ENCODE results near the gene R3HCC1L. TPM values are rescaled to one million over a fixed set of nuclear protein-coding genes. Genes with fewer than 3 reads are reported as not detected.

Gene R3HCC1L
- total RNA-seq, 1 experiment from 2014 or later, result 15.9 TPM

DNA sequence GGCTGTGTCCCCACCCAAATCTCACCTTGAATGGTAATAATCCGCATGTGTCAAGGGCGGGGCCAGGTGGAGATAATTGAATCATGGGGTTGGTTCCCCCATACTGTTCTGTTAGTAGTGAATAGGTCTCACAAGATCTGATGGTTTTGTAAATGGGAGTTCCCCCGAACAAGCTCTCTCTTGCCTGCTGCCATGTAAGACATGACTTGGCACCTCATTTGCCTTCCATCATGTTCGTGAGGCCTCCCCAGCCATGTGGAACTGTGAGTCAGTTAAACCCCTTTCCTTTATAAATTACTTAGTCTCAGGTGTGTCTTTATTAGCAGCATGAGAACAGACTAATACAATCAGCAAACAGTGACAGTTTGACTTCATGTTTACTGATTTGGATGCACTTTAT lies 14.6 kb upstream of the R3HCC1L start:
- DNase-seq (ENCODE audit: low read depth, low spot score), result no peak
- POLR2A ChIA-PET, result no interaction called here

DNA sequence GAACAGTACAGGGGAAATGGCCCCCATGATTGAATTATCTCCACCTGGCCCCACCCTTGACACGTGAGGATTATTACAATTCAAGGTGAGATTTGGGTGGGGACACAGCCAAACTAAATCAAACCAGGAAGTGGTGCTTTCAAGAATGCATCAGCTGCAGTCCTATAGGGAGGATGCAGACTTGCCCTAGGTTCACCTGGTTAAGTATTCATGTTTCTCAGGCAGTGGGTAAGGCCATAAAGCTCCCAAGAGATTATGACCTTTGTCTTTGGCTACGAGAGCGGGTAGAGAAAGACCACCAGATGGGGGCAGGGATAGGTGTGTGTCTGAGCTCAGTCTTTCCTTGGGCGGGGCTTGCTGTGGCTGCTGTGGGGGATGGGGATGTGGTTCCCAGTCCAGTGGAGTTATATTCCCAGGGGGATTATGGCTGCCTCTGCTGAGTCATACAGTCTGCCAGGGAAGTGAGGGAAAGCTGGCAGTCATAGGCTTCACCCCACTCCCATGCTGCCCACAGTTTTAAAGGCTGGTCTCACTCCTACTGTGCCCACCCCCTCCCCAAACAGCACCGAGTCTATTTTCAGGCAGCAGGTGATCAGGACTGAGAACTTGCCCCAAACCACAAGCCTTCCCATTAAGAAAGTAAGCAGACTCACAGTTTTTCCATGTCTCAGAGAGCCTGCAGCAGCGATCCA lies 8.4 kb upstream of the R3HCC1L start:
- no peaks in the 10 kb centered on the region for H3K4me1 ChIP-seq (ENCODE audit: control insufficient read depth, insufficient read depth, low read length)
- ATAC-seq (no peak), DNase-seq (ENCODE audit: low read depth, low spot score) (no peak)
- in situ Hi-C loops (cut with HindIII; ENCODE audit: low pct_unique_long_range_greater_than_20kb, low sequenced_read_pairs) (no loop called here), intact Hi-C loops (cut with micrococcal nuclease; ENCODE audit: unreplicated experiment) (no loop called here)
- CTCF ChIA-PET, result no interaction called here
- BruUV-seq (replicated peaks), result no TSS peak
- H3K36me3 ChIP-seq (ENCODE audit: control insufficient read depth, insufficient read depth, low read length), result no peaks in the 10 kb centered on the region
- no peaks in the 10 kb centered on the region for H3K9me3 ChIP-seq (ENCODE audit: control insufficient read depth, insufficient read depth, low read depth, low read length)
- peaks cover 21% of the 10 kb centered on the region for H3K27me3 ChIP-seq (ENCODE audit: control insufficient read depth, insufficient read depth, low read length)
- no peak overlapping the region for H3K27ac ChIP-seq (ENCODE audit: low read length)
- H3K4me3 ChIP-seq (ENCODE audit: low read depth in 2 of 2, low read length in 2 of 2), result no peak overlapping the region
- TF ChIP-seq SIN3A (IDR thresholded peaks at IDR 0.05; ENCODE audit: borderline replicate concordance, insufficient read depth, low read depth, low read length), result no peak
- no peak for TF ChIP-seq POLR2AphosphoS5 (IDR thresholded peaks at IDR 0.05; ENCODE audit: low read depth, low read length)
- TF ChIP-seq, protein P1, sequence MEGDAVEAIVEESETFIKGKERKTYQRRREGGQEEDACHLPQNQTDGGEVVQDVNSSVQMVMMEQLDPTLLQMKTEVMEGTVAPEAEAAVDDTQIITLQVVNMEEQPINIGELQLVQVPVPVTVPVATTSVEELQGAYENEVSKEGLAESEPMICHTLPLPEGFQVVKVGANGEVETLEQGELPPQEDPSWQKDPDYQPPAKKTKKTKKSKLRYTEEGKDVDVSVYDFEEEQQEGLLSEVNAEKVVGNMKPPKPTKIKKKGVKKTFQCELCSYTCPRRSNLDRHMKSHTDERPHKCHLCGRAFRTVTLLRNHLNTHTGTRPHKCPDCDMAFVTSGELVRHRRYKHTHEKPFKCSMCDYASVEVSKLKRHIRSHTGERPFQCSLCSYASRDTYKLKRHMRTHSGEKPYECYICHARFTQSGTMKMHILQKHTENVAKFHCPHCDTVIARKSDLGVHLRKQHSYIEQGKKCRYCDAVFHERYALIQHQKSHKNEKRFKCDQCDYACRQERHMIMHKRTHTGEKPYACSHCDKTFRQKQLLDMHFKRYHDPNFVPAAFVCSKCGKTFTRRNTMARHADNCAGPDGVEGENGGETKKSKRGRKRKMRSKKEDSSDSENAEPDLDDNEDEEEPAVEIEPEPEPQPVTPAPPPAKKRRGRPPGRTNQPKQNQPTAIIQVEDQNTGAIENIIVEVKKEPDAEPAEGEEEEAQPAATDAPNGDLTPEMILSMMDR (IDR thresholded peaks at IDR 0.05), result no peak
- TF ChIP-seq, protein P2, sequence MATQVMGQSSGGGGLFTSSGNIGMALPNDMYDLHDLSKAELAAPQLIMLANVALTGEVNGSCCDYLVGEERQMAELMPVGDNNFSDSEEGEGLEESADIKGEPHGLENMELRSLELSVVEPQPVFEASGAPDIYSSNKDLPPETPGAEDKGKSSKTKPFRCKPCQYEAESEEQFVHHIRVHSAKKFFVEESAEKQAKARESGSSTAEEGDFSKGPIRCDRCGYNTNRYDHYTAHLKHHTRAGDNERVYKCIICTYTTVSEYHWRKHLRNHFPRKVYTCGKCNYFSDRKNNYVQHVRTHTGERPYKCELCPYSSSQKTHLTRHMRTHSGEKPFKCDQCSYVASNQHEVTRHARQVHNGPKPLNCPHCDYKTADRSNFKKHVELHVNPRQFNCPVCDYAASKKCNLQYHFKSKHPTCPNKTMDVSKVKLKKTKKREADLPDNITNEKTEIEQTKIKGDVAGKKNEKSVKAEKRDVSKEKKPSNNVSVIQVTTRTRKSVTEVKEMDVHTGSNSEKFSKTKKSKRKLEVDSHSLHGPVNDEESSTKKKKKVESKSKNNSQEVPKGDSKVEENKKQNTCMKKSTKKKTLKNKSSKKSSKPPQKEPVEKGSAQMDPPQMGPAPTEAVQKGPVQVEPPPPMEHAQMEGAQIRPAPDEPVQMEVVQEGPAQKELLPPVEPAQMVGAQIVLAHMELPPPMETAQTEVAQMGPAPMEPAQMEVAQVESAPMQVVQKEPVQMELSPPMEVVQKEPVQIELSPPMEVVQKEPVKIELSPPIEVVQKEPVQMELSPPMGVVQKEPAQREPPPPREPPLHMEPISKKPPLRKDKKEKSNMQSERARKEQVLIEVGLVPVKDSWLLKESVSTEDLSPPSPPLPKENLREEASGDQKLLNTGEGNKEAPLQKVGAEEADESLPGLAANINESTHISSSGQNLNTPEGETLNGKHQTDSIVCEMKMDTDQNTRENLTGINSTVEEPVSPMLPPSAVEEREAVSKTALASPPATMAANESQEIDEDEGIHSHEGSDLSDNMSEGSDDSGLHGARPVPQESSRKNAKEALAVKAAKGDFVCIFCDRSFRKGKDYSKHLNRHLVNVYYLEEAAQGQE (IDR thresholded peaks at IDR 0.05; ENCODE audit: insufficient read depth in 1 of 2, low read depth in 2 of 2, low read length in 1 of 2), result no peak
- no peak for TF ChIP-seq TCF7L2 (IDR thresholded peaks at IDR 0.05; ENCODE audit: low read depth, low read length)
- POLR2A ChIA-PET, result no interaction called here

More for the DNA sequence above, 14.6 kb upstream of the R3HCC1L start:
- no peak overlapping the region for H3K4me3 ChIP-seq (ENCODE audit: low read depth in 2 of 2, low read length in 2 of 2)
- H3K9me3 ChIP-seq (ENCODE audit: control insufficient read depth, insufficient read depth, low read depth, low read length), result no peaks in the 10 kb centered on the region
- H3K27me3 ChIP-seq (ENCODE audit: control insufficient read depth, insufficient read depth, low read length), result peaks cover 25% of the 10 kb centered on the region
- no peak overlapping the region for H3K27ac ChIP-seq (ENCODE audit: low read length)
- TF ChIP-seq POLR2AphosphoS5 (IDR thresholded peaks at IDR 0.05; ENCODE audit: low read depth, low read length) (no peak), TCF7L2 (IDR thresholded peaks at IDR 0.05; ENCODE audit: low read depth, low read length) (no peak), SIN3A (IDR thresholded peaks at IDR 0.05; ENCODE audit: borderline replicate concordance, insufficient read depth, low read depth, low read length) (no peak)
- TF ChIP-seq, protein P1 (IDR thresholded peaks at IDR 0.05), result no peak
- TF ChIP-seq, protein P2 (IDR thresholded peaks at IDR 0.05; ENCODE audit: insufficient read depth in 1 of 2, low read depth in 2 of 2, low read length in 1 of 2), result no peak
- CTCF ChIA-PET, result no interaction called here
- BruUV-seq (replicated peaks), result no TSS peak
- intact Hi-C loops (cut with micrococcal nuclease; ENCODE audit: unreplicated experiment) (no loop called here), in situ Hi-C loops (cut with HindIII; ENCODE audit: low pct_unique_long_range_greater_than_20kb, low sequenced_read_pairs) (no loop called here)
- no peak for ATAC-seq
- H3K36me3 ChIP-seq (ENCODE audit: control insufficient read depth, insufficient read depth, low read length), result no peaks in the 10 kb centered on the region
- no peaks in the 10 kb centered on the region for H3K4me1 ChIP-seq (ENCODE audit: control insufficient read depth, insufficient read depth, low read length)

Measured in Panc1 (cell line).